HG03095 (cell line): ENCODE results near the gene WWC2.

ENCODE experiments used
- ATAC-seq: cut with Tn5 transposase; IDR thresholded peaks from one replicate; pipeline ENCODE4 v1.9.1; 2021; ENCODE audit warnings: moderate library complexity; ENCODE audit not compliant: unreplicated experiment

Gene WWC2

DNA sequence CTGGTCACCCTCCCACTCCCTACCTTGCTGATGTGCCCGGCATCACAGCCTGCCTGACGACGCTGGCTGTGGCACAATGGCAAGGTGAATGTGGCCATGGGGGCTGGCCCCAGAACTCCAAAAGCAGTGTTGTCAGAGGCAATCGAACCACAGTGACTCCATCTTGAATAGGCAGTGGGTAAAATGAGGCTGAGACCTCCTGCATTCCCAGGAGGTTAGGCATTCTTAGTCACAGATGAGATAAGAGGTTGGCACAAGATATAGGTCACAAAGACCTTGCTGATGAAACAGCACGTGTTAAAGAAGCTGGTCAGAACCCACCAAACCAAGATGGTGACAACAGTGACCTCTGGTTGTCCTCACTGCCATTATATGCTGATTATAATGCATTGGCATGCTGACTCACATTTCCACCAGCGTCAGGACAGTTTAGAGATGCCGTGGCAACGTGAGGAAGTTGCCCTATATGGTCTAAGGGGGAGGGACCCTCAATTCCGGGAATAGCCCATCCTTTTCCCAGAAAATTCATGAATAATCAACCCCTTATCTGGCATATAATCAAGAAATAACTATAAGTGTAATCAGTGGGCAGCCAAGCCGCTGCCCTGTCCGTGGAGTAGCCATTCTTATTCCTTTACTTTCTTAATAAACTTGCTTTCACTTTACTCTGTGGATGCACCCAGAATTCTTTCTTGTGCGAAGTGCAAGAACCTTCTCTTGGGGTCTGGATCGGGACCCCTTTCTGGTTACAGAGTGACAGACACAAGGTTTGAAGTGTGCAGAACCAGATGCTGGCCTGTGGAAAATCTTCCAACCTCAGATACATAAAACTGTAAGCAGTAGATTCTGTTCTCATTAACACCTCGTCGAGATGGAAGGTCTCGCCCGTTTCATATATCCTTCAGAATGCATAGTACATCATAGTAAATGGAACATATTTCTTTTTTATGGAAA lies 249.9 kb downstream of the WWC2 start:
- no peak for ATAC-seq

DNA sequence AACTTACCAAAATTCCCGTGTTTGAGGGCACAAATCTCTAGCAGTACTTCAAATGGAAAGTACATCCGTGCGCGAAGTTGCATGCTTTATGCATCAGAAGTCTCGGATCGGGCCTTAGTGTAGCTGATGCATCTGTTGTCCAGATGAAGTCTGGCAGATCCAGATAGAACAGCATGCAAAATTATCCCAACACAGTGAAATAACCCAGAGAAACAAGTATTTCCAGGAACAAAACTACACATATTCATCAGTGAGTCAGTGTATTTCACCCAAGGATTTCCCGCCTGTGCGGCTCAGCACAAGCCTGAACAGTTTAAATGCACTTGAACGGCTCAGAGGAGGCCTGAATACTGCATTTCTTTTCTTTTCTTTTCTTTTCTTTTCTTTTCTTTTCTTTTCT lies 250.6 kb downstream of the WWC2 start:
- ATAC-seq = no peak

DNA sequence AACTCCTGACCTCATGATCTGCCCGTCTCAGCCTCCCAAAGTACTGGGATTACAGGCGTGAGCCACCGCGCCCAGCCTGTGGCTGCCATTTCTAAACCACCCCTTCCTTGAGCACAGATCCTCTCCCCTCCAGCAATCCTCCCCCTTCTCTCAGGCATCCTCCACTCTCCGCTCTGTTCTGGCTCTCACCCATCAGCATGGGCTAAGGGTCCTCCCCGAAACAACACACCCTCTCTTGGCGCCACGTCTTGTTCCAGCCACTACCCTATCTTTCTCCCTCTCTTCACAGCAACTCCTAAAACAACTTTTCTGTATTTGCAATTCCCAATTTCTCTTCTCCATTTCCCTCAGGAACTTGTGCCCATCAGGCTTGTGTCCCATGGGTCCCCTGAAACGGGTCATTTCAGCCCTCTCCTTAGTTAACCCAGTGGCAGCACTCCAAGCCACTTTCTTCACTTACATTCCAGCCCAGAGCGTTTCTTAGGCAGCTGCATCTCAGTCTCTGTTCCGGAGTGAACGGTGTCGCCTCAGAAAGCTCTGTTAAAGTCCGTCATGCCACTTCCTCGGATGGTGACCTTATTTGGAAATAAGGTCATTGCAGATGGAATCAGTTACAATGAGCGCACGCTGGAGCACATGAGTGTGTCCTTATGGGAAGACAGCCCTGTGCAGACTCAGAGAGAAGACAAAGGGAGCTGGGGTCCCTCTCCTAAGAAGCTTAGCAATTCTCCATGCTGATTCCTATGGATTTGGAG lies 251.4 kb downstream of the WWC2 start:
- ATAC-seq = no peak

DNA sequence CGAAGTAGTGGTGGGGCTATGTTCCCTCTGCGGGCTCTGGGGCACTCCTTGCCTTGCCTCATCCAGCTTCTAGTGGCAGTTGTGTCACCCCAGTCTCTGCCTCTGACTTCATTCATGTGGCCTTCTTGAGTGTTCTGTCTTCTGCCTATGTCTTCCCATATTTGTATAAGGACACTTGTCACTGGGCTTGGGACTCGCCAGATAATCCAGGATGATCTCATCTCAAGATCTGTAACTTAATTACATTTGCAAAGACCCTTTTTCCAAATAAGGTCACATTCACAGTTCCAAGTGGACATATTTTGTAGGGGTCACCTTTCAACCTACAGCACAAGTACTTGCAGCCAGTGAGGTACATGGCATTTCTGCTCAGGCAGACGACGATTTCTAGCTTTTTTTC lies 253.5 kb downstream of the WWC2 start:
- ATAC-seq = no peak

DNA sequence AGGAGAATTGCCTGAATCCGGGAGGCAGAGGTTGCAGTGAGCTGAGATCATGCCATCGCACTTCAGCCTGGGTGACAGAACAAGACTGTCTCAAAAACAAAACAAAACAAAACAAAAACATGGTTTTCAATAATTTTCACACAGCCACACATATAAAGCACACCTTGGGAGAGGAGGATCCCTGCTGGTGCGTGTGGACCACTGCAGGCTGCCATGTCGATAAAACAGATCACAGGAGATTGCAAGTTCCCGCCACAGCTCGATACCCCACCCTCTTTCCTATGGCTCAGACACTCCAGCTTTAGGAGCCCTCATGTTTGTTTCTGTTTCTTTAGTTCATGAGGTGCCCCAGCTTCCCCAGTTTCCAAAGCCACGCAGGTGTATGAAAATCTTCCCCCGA lies 254.5 kb downstream of the WWC2 start:
- ATAC-seq = no peak

DNA sequence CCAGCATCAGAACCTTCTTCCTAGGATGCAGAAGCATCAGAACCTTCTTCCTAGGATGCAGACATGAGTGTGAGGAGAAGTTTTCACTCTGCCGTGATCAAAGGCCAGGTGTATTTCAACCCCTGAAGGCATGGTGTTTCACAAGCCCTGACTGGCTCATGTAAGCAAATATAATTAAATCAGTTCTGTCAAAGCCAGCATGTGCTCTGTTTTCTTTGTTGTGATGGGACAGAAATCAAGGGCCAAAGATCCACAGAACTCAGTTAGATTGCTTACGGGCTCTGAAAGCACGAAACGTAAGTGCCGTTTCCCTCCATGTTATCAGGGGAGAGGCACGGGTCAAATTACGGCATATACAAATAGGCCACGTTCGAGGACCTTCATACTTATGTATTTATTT lies 255.2 kb downstream of the WWC2 start:
- ATAC-seq = no peak

DNA sequence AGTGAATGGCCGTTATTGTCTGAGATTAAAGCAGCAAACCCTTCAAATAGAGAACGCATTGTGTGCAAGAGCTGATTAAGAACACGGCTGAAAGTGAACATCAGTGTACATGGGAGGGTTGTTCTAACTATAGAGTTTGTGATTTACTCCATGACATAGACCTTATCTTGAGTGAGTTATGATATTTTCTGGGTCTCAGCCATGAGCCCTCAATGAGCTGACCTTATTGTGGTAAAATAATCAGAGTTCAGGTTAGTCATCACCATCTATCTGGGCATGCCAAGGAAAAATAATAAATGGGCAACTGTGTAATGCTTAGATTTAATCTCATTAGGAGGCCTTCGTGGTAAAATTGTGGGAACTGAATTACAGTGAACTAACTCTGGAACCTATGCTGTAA lies 256.3 kb downstream of the WWC2 start:
- ATAC-seq = no peak

DNA sequence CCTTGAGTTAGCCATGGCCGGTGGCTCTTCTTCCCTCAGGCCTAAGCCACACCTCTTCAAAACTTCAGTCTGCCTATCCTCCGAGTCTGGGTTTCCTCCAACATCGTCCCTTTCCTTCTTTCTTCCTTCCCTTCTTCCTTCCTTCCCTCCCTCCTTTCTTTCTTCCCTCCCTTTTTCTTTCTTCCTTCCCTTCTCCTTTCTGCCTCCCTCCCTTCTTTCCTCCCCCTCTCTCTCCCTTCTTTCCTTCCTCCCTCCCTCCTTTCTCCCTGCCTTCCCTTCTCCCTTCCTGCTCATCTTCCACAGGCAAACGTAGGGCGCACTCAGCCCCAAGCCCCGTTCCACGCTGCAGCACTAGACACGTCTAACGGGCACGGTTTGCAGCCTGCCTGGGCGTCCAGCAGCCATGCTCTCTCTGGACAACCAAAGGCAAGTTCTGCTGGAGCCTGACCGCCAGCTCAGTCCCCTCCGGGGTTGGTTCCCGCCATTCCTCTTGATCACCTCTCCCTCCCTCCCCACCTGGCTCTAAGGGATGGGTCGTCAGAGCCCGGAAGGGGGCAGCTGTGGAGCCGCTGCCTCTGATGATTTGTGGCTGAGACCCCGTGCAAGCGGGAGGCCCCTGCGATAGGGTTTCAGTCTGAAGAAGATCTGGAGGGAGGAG lies 257.2 kb downstream of the WWC2 start:
- no peak for ATAC-seq

DNA sequence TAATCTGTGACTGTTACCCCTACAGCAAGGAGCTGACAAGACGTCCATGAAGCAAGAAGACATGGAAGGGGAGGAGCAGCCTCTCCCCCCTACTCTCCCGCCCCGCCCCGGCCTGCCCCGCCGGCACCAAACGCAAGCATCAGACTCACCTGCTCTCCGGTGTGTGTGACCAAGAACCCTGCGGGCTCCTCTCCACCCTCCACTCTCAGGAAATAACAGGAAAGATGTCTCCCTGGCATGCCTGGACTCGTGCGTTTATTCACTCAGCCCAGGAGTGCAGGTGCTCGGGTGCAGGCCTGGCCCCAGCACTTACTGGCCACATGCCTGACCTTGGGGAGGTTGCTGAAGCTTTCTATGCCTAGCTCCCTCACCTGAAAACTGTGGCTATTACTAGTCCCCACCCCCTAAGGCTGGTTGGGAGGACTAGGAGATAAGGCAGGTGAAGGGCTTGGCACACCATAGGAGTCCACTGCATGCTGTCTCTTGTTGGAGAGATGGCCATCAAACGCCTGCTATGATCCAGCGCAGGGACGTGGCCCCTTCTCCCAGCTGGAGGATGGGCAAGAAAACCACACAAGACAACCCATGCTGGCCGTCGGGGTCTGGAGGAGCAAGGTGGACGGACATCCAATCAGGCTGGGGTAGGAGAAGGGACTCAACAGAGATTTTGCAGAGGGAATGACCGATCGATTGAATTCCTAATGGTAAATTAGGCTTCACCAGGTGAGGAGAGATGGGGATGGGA lies 258.0 kb downstream of the WWC2 start:
- no peak for ATAC-seq

DNA sequence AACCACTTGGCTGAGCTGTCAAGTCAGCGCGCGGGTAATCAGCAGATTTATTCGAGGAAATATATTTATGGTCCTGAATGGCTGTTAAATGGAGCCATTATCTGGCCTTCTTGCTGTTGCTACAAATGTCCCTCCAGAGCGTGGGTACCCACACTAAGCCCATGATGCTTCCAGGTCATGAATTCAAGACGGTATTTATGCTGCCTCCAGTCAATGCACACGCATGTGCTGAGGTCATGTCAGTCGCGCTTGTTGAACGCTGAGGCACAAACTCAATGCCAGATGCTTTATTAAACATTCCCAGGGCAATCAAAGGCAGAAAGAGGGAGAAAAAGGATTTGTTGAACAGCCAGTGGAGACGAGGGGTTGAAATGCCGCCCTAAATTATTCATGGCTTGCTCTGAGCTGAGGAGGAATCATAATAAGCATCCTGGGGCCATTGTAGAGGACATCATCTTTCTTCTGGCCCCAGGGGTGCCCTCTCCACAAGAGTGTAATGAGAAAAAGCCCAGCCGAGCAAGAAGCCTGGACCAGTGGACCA lies 259.2 kb downstream of the WWC2 start:
- no peak for ATAC-seq

DNA sequence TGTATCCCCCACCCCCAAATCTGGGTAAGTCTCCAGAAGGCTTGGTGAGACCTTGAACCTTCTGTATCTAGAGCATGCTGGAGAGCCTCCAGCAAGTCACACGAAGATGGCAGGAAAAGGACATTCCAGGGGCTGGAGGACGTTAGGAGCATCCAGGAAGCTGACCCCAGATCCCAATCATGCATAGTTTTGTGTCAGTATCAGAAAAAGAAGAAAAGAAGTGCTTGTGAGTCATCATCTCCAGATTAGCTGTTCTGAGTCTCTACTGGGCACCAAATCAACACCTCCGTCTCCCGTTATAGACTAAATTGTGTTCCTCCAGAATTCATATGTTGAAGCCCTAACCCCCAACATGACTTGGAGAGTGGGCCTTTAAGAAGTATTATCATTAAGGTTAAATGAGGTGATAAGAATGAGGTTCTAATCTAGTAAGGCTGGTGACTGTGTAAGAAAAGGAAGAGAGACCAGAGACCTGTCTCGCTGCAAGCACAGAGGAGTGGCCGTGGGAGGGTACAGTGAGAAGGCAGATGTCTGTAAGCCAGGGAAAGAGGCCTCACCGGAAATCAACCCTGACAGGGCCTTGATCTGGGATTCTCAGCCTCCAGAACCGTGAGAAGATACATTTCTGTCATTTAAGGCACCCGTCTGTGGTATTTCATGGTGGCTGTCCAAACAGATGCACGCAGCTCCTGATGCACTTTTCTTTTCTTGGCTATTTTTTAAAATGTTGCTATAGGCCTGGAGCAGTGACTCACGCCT lies 261.3 kb downstream of the WWC2 start:
- no peak for ATAC-seq

DNA sequence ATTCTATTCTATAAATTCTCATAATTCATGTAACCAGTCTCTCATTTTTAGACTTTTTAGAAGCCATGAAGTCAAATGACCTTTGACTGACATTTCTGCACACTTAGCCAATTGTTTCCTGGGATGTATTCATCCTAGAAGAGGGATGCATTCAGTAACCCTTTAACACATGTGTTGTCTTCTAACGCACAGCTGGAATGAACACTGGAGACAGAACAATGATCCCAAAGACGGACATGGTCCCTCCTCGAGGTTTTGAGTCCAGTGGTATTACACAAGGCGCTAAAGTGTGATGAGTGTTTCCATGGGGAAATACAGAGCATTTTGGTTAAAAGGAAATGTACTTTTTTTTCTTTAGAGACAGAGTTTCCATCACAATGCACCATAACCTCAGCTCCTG lies 263.0 kb downstream of the WWC2 start:
- ATAC-seq = no peak

DNA sequence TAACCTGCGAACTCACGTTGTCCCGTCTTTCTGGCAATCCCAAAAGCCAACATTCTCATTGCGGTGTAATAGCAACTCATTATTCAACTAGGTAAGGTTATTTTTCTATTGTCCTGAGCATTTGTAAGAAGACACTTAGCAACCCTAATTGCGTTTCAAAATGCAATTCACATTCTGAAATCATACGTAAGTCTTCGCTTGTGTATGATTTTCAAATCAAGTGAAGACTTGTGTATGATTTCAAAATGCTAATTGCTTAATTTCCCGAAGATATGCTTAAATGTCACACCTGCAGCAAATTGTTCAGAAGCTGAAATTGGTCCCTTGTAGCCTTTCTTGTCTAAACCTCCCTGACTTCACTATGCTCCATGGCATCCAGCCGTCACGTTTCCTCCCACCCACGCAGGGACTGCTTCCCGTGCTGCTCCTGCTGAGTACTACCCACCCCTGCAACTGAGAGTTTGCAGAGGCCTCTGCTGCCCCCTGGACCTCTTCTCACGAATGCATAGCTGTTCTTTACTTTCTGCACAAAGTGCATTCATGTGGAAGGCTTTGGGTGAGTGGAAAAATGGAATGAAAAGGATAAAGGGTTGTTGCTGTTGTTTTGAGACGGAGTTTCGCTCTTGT lies 264.0 kb downstream of the WWC2 start:
- no peak for ATAC-seq

DNA sequence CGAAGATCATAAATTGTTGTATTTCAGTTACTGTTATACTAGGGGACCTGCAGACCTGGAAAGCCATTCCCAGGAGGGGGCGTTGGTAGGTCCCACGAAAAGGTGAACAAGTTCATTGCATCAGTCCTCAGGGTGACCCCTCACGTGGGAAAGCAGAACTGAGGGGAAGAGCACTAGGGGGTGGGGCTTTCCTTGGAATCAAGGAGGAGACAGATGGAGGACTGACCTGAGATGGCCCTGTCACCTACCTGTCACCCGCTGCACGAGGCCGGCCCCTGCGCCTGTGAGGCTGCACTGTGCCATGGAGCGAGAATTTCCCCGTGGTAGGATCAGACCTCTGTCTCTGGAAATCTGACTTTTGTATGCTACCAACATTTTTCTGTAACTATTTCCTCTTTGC lies 265.0 kb downstream of the WWC2 start:
- no peak for ATAC-seq

DNA sequence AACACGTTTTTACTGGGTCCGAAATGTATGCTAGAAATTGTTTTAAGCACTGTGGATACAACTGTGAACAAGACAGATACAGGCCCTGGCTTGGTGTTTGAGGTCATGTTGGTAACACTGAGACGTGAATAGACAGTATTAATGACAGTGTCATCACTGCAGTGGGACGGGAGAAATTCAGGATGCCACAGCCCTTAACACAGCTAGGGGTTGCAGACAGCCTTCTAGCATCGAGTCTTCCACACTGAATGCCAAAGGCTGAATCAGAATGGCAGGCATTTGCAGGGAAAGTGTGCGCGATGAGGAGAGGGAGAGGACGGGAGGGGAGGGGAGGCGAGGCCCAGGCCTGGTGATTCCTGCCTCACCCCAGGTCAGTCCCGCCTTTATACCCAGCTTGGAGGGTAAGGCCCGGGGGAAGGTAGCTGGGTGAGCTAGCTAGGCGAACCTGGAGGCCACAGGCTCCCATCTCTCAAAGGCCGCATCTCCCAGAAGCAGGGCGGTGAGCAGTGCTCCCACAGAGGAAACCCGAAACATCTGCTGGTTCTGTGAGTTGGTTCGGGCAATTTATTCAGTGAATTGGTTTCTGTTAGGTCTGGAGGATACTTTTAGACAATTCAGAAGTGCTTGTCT lies 267.3 kb downstream of the WWC2 start:
- ATAC-seq = no peak

DNA sequence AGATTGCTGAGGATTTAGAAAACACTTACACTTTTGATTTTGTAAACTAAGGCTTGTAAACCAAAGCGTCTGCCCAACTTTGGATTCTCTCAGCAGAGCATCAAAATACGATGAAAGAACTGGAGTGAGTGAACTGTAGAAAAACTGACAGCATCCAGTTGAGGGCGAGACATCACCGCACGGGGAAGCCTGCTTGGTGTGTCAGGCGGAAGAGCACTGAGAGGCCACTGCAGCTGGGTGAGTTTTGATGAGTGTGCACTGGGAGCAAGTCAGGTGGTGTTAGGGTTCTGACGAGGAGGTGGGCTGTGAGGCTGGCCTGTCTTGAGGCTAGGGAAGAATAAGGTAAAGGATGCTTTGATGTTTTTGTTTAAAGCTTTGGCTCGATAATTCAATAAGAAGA lies 270.0 kb downstream of the WWC2 start:
- no peak for ATAC-seq
